Embryonic facial prominence (tissue), 1 donor: ENCODE results near the gene PAWR.
"Not testable (repeated sequence)": the region's sequence is repeated elsewhere in the genome, so short reads cannot be mapped to it uniquely, and the experiment has no call there.

Experiments used
- DNase-seq: peaks from one replicate; pipeline ENCODE4 v3.0.0-alpha.2; 2016; ENCODE audit errors: extremely low spot score

The PAWR gene

GRCh38 chr12:79686171-79686570 is 4.6 kb downstream of the PAWR start:
- DNase-seq: no peak

DNA sequence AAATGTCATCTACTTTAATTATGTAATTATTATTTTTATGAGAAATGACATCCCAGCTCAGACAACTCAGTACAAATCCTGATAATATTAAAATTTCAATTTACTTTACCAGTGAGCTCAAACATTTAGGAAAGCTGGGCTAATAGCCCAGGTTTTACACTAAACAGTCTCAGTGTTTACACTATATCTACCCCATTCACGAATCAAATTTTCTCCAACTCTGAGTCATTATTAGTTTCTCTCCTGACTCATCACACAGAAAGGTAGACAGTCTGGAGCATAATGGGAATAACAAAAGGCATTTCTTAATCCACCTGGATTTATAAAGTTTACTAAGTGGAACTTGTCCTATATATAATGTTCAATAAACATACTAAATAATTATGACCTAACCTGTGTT is 5.7 kb downstream of the PAWR start:
- no peak for DNase-seq

GRCh38 chr12:79684338-79684737 is 6.4 kb downstream of the PAWR start:
- not testable (repeated sequence) for DNase-seq

GRCh38 chr12:79682593-79682992 is 8.2 kb downstream of the PAWR start:
- DNase-seq: no peak

DNA sequence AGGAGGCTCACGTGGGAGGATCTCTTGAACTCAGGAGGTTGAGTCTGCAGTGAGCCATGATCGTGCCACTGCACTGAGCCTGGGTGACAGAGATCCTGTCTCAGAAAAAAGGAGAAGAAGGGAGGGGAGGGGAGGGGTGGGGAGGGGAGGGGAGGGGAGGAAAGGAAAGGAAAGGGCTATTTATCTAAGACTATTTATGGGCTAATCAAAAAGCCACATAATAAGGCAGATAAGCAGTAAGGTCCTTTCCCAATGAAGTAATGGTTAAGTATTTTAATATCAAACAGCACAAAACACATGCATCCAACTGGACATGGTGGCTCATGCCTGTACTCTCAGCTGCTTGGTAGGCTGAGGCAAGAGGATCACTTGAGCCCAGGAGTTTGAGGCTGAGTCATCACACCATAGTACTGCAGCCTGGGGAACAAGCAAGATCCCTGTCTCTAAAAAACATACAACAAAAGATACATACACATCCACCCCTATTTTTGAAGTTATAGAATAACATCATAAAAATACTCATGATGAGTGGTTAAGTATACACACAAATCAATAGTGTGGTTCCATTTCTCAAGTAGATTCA is 9.7 kb downstream of the PAWR start:
- DNase-seq: no peak

- DNase-seq: no peak
Measured at GRCh38 chr12:79680051-79680450, 10.7 kb downstream of the PAWR start.

DNA sequence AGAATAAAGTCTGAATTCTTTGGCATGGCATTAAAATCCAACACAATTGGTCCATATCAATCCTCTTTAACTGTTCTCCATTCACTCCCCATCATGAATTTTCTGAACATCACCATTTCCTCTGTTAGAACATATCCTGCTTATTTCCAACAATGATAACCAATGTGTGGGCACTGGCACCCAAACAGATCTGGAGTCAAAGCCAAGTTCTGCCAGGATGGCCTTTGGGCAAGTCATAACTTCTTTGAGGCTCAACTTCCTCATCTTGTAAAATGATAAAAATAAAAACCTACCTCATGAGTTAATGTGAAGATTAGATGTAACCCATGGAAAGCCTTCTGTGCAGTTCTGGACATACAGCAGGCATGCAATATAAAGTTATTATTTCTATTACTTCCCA is 12.5 kb downstream of the PAWR start:
- DNase-seq: no peak

GRCh38 chr12:79677672-79678071 is 13.1 kb downstream of the PAWR start:
- no peak for DNase-seq

GRCh38 chr12:79676579-79676978 is 14.2 kb downstream of the PAWR start:
- DNase-seq: no peak

GRCh38 chr12:79674629-79675028 is 16.1 kb downstream of the PAWR start:
- DNase-seq: no peak

- no peak for DNase-seq
Measured at GRCh38 chr12:79673354-79673753, 17.4 kb downstream of the PAWR start.

DNA sequence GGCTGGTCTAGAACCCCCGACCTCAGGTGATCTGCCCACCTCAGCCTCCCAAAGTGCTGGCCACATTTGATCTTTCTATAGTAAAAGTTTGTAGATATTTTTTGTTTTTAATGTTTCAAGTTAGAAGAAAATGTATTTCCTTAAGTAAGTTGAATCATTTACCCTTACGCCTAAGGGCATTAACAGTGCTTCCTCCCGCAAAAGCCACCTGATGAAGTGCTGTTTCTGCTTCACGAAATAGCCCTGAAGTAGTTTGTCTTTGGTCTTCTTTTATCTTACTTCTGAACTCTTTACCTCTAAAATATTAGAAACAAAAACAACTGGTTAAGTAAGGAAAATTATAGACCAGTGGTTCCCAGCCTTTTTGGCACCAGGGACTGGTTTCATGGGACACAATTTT is 22.7 kb downstream of the PAWR start:
- DNase-seq: no peak

- DNase-seq: no peak
Measured at GRCh38 chr12:79665212-79665887, 25.4 kb downstream of the PAWR start.

DNA sequence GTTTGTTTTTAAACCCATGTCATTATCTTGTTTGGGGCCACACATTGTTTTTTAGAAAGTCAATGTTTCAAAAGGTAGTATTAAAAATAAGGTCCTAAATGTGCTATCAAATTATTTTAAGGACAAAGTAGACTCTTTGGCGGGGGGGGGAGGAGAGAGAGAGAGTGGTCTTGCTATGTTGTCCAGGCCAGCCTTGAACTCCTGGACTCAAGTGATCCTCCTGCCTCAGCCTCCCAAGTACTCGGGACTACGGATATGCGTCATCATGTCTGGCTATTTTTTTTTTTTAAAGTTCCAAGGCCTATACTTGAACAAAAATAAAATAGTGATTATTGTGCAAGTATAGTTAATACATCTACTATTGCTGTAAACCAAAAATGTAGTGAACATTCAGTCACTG is 26.2 kb downstream of the PAWR start:
- DNase-seq: no peak

DNA sequence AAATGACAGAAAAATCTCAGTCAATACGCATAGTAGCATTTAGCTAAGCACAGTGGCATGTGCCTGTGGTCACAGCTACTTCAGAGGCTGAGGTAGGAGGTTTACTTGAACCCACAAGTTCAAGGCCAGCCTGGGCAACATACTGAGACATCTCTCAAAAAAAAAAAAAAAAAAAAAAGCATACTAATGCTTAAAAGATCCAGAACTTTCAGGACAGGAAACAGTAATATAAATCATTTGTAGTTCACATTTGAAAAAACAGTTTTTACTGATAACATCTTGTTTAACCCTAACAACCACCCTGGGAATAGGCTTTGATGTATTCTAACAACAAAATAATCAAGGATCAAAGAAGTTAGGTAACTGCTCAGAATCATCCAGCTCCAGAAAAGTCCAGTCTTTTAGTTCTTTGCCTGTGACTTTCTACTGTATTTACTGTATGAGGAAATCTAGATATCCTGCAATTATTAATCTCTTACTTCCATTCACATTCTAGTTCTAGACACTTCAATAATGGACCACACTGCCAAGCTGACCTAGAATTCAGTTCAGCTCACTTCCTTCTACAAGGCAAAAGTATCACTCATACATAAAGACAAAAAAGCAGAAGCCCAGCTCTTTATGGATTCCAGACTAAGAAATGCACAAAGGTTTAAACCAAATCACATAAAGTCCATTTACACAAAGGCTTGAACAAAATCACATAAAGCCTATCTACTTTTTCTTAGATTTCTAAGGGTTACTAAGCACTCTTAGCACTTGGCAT is 28.5 kb downstream of the PAWR start:
- no peak for DNase-seq

- no peak for DNase-seq
Measured at GRCh38 chr12:79661629-79662028, 29.1 kb downstream of the PAWR start.

- no peak for DNase-seq
Measured at GRCh38 chr12:79659961-79660431, 30.8 kb downstream of the PAWR start.

GRCh38 chr12:79658221-79658620 is 32.5 kb downstream of the PAWR start:
- no peak for DNase-seq

DNA sequence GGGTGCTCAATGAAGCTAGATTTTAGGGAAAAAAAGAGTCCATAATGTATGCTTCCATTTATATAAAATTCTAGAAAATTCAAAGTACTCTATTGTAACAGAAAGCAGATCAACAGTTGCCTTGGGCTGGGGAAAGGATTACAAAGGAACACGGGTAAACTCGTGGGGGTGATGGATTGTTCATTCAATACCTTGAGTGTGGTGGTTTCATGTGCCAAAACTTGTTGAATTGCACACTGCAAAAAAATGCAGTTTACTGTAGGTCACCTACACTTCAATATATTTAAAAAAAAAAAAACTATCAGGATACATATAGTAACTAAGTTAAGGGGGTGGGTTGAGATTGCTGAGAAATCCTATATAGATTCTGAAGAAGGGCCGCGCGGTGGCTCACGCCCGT is 33.6 kb downstream of the PAWR start:
- no peak for DNase-seq

DNA sequence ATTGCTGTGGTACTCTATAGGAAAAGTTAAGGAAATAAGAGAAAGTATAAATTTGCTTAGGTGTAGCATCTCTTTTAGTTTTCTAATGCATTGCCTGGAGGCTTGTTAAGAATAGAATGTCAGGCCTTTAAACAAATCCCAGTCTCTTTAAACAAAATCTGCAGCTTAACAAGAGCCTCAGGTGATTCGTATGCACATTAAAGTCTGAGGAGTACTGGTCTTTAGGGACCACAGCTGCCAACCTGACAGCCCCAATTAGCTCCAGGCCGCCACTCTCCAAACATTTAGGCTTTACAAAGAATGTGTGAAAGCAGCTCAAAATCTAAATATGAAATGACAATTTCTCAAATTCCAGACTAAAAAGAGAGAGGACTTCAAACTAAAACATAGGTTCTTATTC is 35.7 kb downstream of the PAWR start:
- no peak for DNase-seq

GRCh38 chr12:79652521-79652920 is 38.2 kb downstream of the PAWR start:
- no peak for DNase-seq

DNA sequence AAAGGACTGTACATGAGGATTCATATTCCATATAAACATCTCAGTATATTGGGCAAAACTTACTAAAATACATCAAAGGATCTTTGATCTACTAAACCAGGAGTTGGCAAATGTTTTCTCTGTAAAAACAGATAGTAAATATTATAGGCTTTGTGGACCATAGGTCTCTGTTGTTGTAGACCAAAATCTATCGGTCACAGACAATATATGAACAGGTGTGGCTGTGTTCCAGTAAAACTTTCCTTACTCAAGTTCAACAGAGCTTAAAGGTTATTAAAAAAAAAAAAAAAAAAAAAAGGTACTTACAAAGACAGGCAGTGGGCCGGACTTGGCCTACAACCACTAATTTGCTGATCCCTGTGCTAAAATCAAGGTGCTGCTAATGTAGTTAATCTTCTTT is 40.3 kb downstream of the PAWR start:
- no peak for DNase-seq

DNA sequence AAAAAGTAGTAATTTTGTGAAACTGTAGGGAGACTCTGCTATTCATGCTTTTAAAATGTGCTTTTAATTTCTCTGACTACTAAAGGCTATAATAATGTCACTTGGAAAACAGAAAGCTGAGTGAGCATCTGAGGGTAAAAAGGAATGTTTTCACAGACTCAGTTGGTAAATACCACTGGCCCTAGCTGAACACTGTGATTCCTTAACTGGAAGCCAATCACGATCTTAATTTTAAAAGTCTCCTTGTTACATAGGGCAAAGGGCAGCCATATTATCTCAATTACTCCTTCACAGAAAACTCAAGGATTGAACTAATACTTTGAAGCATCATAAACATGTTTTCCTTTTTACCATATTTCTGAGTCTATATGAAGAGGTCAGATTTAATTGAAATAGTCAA is 41.9 kb downstream of the PAWR start:
- no peak for DNase-seq
